ENCODE measurements around the gene GREM2. TPM values are rescaled to one million over a fixed set of nuclear protein-coding genes. Genes with fewer than 3 reads are reported as not detected.

GREM2 gene
- total RNA-seq, 1 donor from 2014 or later: 4.2 TPM

DNA sequence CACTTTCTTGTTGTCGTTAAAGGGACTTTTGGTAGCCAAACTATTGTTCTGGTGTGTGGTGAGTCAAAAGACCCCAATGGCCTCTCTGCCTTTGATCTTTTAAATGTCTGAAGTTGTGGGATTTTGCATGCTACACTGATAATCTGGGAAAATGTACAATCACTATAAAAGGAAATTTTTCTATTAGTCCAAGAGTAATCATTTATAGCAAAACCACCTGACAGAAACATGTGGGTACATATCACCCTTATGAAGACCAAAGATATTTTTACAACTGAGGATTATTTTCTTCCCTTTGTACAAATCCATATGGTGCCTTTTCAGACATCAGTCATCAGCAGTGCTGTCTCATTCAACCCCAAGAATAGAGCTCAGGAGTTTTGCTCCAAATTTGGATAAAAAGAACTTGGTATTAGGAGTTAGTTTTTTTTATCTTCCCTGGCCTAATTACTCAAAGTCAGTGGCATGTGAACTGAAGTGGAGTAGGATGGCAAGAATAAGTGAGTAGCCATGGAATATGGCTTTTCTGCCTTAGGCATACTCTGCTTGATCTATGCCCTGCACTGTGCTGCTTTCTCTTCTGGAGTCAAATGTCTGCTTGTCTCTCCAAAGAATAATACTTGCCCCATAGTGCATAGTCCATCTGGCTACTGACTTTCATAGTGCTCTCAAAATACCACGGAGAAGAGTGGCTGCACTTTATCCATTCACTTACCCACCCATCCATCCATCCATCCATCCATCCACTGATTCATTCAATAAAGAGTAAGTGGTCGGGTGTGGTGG, 13.5 kb downstream of the GREM2 start:
- TF ChIP-seq, protein P1, sequence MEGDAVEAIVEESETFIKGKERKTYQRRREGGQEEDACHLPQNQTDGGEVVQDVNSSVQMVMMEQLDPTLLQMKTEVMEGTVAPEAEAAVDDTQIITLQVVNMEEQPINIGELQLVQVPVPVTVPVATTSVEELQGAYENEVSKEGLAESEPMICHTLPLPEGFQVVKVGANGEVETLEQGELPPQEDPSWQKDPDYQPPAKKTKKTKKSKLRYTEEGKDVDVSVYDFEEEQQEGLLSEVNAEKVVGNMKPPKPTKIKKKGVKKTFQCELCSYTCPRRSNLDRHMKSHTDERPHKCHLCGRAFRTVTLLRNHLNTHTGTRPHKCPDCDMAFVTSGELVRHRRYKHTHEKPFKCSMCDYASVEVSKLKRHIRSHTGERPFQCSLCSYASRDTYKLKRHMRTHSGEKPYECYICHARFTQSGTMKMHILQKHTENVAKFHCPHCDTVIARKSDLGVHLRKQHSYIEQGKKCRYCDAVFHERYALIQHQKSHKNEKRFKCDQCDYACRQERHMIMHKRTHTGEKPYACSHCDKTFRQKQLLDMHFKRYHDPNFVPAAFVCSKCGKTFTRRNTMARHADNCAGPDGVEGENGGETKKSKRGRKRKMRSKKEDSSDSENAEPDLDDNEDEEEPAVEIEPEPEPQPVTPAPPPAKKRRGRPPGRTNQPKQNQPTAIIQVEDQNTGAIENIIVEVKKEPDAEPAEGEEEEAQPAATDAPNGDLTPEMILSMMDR (conservative IDR thresholded peaks at IDR 0.05): no peak
- no peak overlapping the region for H3K27ac Mint-ChIP-seq
- H3K4me3 Mint-ChIP-seq: no peak overlapping the region
- no peak for DNase-seq (ENCODE audit: extremely low spot score, unreplicated experiment)
- H3K4me1 Mint-ChIP-seq (ENCODE audit: unreplicated experiment): peaks cover 11% of the 10 kb centered on the region
- H3K36me3 Mint-ChIP-seq: no peaks in the 10 kb centered on the region
- no peaks in the 10 kb centered on the region for H3K9me3 Mint-ChIP-seq
- H3K27me3 Mint-ChIP-seq: no peaks in the 10 kb centered on the region

GRCh38 chr1:240597153-240597745, 14.7 kb downstream of the GREM2 start:
- H3K27ac Mint-ChIP-seq: no peak overlapping the region
- peak overlapping the region; percentile 14 for H3K4me3 Mint-ChIP-seq
- no peaks in the 10 kb centered on the region for H3K9me3 Mint-ChIP-seq
- DNase-seq (ENCODE audit: extremely low spot score, unreplicated experiment): no peak
- TF ChIP-seq, protein P1 (conservative IDR thresholded peaks at IDR 0.05): no peak
- no peaks in the 10 kb centered on the region for H3K27me3 Mint-ChIP-seq
- peaks cover 11% of the 10 kb centered on the region for H3K4me1 Mint-ChIP-seq (ENCODE audit: unreplicated experiment)
- H3K36me3 Mint-ChIP-seq: no peaks in the 10 kb centered on the region

DNA sequence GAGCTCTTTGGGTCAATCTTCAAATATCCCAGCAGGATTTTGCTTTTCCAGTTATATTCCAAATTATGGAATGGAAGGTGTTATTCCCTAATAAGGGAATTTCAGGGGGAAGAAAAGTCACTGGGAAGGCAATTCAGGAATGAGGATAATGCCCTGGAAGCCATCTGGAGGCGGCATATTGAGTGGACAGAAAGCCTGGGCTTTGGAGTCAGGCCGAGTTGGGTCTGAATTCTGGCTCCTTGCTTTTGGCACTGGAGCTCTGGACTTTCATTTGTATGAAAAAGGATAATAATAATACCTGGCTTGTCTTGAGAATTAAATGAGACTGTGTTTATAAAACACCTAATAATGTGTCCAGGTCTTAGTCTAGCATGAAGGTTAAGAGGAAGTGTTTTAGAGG, 16.5 kb downstream of the GREM2 start:
- Mint-ChIP-seq H3K36me3 (no peaks in the 10 kb centered on the region), H3K27me3 (no peaks in the 10 kb centered on the region), H3K27ac (no peak overlapping the region), H3K9me3 (no peaks in the 10 kb centered on the region), H3K4me1 (ENCODE audit: unreplicated experiment) (peaks cover 11% of the 10 kb centered on the region), H3K4me3 (no peak overlapping the region)
- no peak for DNase-seq (ENCODE audit: extremely low spot score, unreplicated experiment)
- TF ChIP-seq, protein P1 (conservative IDR thresholded peaks at IDR 0.05): no peak

DNA sequence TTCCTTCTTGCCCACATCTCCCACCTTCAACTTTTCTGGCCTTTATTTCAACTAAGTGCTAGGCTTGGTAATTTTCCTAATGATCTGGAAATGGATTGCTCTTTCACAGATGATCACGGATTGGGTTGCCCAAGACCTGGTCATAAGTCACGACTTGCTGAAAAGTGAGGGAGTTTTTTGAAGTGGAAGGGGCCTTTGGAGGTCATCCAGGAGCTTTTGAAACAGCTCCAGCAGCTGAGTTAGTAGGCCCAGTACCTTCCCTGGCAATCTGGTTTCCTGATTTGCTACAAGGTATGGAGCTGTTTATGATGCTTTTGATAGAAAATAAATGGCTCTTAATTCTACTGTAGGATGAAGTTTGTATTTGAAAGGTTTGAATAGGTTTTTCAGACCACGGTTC, 20.4 kb downstream of the GREM2 start:
- no peak overlapping the region for H3K4me3 Mint-ChIP-seq
- TF ChIP-seq, protein P1 (conservative IDR thresholded peaks at IDR 0.05): no peak
- no peak overlapping the region for H3K27ac Mint-ChIP-seq
- H3K36me3 Mint-ChIP-seq: peaks cover 4% of the 10 kb centered on the region
- H3K4me1 Mint-ChIP-seq (ENCODE audit: unreplicated experiment): no peaks in the 10 kb centered on the region
- H3K9me3 Mint-ChIP-seq: no peaks in the 10 kb centered on the region
- no peak for DNase-seq (ENCODE audit: extremely low spot score, unreplicated experiment)
- H3K27me3 Mint-ChIP-seq: no peaks in the 10 kb centered on the region

DNA sequence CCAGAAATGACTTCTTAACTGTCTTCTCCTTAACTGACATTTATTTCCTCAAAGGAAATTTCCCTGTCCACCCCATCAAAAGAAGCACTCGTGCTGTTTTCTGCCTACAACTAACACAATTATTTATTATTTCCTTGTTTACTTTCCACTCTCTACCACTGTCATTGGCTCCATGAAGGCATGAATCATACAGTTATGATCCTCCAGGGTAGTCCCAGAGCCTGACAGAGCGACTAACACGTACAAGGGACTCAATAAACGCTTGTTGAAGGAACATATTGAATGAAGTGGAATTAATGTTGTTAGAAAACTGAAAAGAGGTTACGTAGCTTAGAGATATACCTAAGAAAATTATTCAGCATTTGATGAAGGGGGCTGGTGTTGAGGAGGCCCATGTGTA, 20.9 kb downstream of the GREM2 start:
- Mint-ChIP-seq H3K9me3 (no peaks in the 10 kb centered on the region), H3K27me3 (no peaks in the 10 kb centered on the region), H3K4me1 (ENCODE audit: unreplicated experiment) (no peaks in the 10 kb centered on the region), H3K4me3 (no peak overlapping the region), H3K27ac (no peak overlapping the region), H3K36me3 (peaks cover 4% of the 10 kb centered on the region)
- TF ChIP-seq, protein P1 (conservative IDR thresholded peaks at IDR 0.05): no peak
- no peak for DNase-seq (ENCODE audit: extremely low spot score, unreplicated experiment)

All from type B pancreatic cell (in vitro differentiated cells).